NCI-H2196 treated with DMSO at 0.1 percent for 48 hours (cell line): Measurements from ENCODE around the gene ADAMTSL3.

Source experiments
- DNase-seq: peaks from one replicate; lab custom pipeline; 2025; ENCODE audit not compliant: unreplicated experiment; lab: John Stamatoyannopoulos, UW

ADAMTSL3 gene

GRCh38 chr15:83918011-83918410 is 264.1 kb downstream of the ADAMTSL3 start:
- DNase-seq, result no peak

GRCh38 chr15:83919319-83919830 is 265.5 kb downstream of the ADAMTSL3 start:
- no peak for DNase-seq

GRCh38 chr15:83919978-83920510 is 266.1 kb downstream of the ADAMTSL3 start:
- DNase-seq, result no peak

GRCh38 chr15:83922649-83923294 is 268.8 kb downstream of the ADAMTSL3 start:
- DNase-seq, result no peak

GRCh38 chr15:83926116-83926515 is 272.2 kb downstream of the ADAMTSL3 start:
- no peak for DNase-seq

GRCh38 chr15:83927704-83928391 is 273.9 kb downstream of the ADAMTSL3 start:
- DNase-seq, result no peak

- no peak for DNase-seq
These were observed 274.4 kb downstream of the ADAMTSL3 start for GRCh38 chr15:83928392-83928734.

GRCh38 chr15:83928878-83929418 is 275.0 kb downstream of the ADAMTSL3 start:
- no peak for DNase-seq

GRCh38 chr15:83929619-83930018 is 275.7 kb downstream of the ADAMTSL3 start:
- no peak for DNase-seq

- no peak for DNase-seq
These were observed 276.7 kb downstream of the ADAMTSL3 start for GRCh38 chr15:83930392-83931212.

GRCh38 chr15:83935774-83936173 is 281.9 kb downstream of the ADAMTSL3 start:
- DNase-seq, result no peak

GRCh38 chr15:83940136-83940535 is 286.2 kb downstream of the ADAMTSL3 start:
- no peak for DNase-seq

GRCh38 chr15:83943043-83943442 is 289.1 kb downstream of the ADAMTSL3 start:
- no peak for DNase-seq

GRCh38 chr15:83943849-83944404 is 290.0 kb downstream of the ADAMTSL3 start:
- DNase-seq, result no peak

GRCh38 chr15:83947156-83947555 is 293.2 kb downstream of the ADAMTSL3 start:
- no peak for DNase-seq

GRCh38 chr15:83954506-83954905 is 300.6 kb downstream of the ADAMTSL3 start:
- DNase-seq, result no peak

- no peak for DNase-seq
These were observed 301.9 kb downstream of the ADAMTSL3 start for GRCh38 chr15:83955806-83956265.

GRCh38 chr15:83956887-83957286 is 303.0 kb downstream of the ADAMTSL3 start:
- DNase-seq, result no peak

GRCh38 chr15:83959477-83959876 is 305.6 kb downstream of the ADAMTSL3 start:
- DNase-seq, result no peak

- no peak for DNase-seq
These were observed 306.4 kb downstream of the ADAMTSL3 start for GRCh38 chr15:83960192-83960829.
